Endometrial microvascular endothelial cells (primary cell): ENCODE data around the gene PTPRG. TPM values are rescaled to one million over a fixed set of nuclear protein-coding genes. Genes with fewer than 3 reads are reported as not detected.

Source experiments
- in situ Hi-C: cut with HindIII; loops from 2 replicates; pipeline ENCODE4 v1.10.0; 2017; ENCODE audit warnings: low sequenced_read_pairs, low pct_unique_long_range_greater_than_20kb; ENCODE audit errors: inconsistent ontology term
- total RNA-seq: library from RNA; depleted of rRNA; stranded (reverse); fragments of >200 nt; gene quantifications from one replicate; pipeline ENCODE4 v1.2.3, GENCODE V29; 2015; ENCODE audit errors: inconsistent ontology term

The PTPRG gene
- total RNA-seq, 1 donor from 2014 or later = 13.1 TPM

- in situ Hi-C loops = no loop called here
These were observed 47.3 kb downstream of the PTPRG start for GRCh38 chr3:61608711-61609110.

- in situ Hi-C loops = no loop called here
These were observed 48.9 kb downstream of the PTPRG start for GRCh38 chr3:61610316-61610715.

- in situ Hi-C loops = no loop called here
These were observed 51.1 kb downstream of the PTPRG start for GRCh38 chr3:61612211-61613194.

GRCh38 chr3:61613666-61614065 is 52.3 kb downstream of the PTPRG start:
- in situ Hi-C loops = no loop called here

GRCh38 chr3:61615643-61616042 is 54.3 kb downstream of the PTPRG start:
- in situ Hi-C loops = no loop called here

- in situ Hi-C loops = no loop called here
These were observed 55.2 kb downstream of the PTPRG start for GRCh38 chr3:61616586-61616985.

GRCh38 chr3:61617041-61617440 is 55.7 kb downstream of the PTPRG start:
- in situ Hi-C loops = no loop called here

- in situ Hi-C loops = no loop called here
These were observed 56.3 kb downstream of the PTPRG start for GRCh38 chr3:61617651-61618050.

GRCh38 chr3:61618231-61618630 is 56.9 kb downstream of the PTPRG start:
- in situ Hi-C loops = no loop called here

GRCh38 chr3:61618871-61619270 is 57.5 kb downstream of the PTPRG start:
- in situ Hi-C loops = no loop called here

- in situ Hi-C loops = no loop called here
These were observed 58.7 kb downstream of the PTPRG start for GRCh38 chr3:61620073-61620472.

- in situ Hi-C loops = no loop called here
These were observed 62.9 kb downstream of the PTPRG start for GRCh38 chr3:61624300-61624699.

GRCh38 chr3:61625429-61625828 is 64.1 kb downstream of the PTPRG start:
- in situ Hi-C loops = no loop called here

- in situ Hi-C loops = no loop called here
These were observed 65.1 kb downstream of the PTPRG start for GRCh38 chr3:61626484-61626883.

GRCh38 chr3:61627768-61628185 is 66.4 kb downstream of the PTPRG start:
- in situ Hi-C loops = no loop called here

GRCh38 chr3:61628636-61629035 is 67.3 kb downstream of the PTPRG start:
- in situ Hi-C loops = no loop called here

- in situ Hi-C loops = no loop called here
These were observed 68.1 kb downstream of the PTPRG start for GRCh38 chr3:61629442-61629841.

- in situ Hi-C loops = no loop called here
These were observed 69.9 kb downstream of the PTPRG start for GRCh38 chr3:61631108-61631769.

GRCh38 chr3:61632568-61633175 is 71.3 kb downstream of the PTPRG start:
- in situ Hi-C loops = no loop called here

- in situ Hi-C loops = no loop called here
These were observed 73.3 kb downstream of the PTPRG start for GRCh38 chr3:61634678-61635077.
